OCI-LY7 (cell line): ENCODE measurements around the gene STAG2.

Experiments used
- CTCF ChIP-seq: fragments of 200-600 bp; sonication (generic); conservative IDR thresholded peaks from 2 replicates; pipeline ENCODE4 v1.5.1; 2014; ENCODE audit warnings: mild to moderate bottlenecking, antibody characterized with exemption, low read length, moderate library complexity, mixed read lengths
- EZH2phosphoT487 ChIP-seq: fragments of 200-600 bp; sonication (generic); IDR thresholded peaks from 2 replicates; pipeline ENCODE4 v1.6.1; 2018; ENCODE audit warnings: low read depth, borderline replicate concordance, mild to moderate bottlenecking, mixed run types, antibody characterized with exemption, low read length, moderate library complexity, mixed read lengths

GRCh38 chrX:123964156-123964834 is 2.8 kb downstream of the STAG2 start:
- no peak for TF ChIP-seq CTCF
- TF ChIP-seq EZH2phosphoT487 = no peak
